GM19467 (cell line): ENCODE results near the gene CDH26.

Source experiments
- ATAC-seq: cut with Tn5 transposase; IDR thresholded peaks from one replicate; pipeline ENCODE4 v1.9.1; 2021; ENCODE audit warnings: mild to moderate bottlenecking, moderate library complexity; ENCODE audit not compliant: unreplicated experiment

CDH26 gene

DNA sequence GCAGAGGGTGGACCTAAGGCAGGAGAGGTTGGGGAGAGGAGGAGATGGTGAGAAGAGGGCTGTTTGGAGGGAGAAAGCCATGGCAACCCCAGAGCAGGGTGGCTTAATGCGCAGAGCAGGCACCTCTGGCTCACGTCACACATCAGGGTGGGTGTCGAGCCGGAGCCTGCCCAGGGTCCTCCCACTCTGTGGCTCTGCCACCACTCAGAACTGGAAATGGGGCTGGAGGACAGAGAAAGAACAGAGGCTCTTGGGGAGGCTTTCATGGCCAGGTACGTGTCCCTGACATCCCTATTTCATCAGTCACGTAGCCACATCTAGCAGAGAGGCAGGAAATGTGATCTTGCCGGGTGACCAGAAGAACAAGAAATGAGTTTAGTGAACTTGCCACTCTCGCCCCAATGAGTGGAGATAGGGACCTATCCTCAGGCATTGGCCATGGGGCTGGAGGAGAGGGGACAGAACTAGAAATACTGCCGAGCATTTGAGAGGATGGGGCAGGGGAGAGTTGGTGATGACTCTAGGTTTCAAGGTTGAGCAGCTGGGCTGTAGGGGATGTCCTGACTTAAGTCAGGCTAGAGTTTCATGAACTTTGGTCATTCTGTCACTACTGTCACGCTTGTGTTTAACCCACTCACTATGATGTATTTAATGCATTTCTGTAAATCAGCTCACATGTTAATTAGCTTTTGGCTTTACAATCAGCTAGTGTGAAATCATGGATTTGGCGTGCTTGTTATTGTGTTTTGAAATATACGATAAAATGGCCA lies 52.7 kb downstream of the CDH26 start:
- no peak for ATAC-seq

DNA sequence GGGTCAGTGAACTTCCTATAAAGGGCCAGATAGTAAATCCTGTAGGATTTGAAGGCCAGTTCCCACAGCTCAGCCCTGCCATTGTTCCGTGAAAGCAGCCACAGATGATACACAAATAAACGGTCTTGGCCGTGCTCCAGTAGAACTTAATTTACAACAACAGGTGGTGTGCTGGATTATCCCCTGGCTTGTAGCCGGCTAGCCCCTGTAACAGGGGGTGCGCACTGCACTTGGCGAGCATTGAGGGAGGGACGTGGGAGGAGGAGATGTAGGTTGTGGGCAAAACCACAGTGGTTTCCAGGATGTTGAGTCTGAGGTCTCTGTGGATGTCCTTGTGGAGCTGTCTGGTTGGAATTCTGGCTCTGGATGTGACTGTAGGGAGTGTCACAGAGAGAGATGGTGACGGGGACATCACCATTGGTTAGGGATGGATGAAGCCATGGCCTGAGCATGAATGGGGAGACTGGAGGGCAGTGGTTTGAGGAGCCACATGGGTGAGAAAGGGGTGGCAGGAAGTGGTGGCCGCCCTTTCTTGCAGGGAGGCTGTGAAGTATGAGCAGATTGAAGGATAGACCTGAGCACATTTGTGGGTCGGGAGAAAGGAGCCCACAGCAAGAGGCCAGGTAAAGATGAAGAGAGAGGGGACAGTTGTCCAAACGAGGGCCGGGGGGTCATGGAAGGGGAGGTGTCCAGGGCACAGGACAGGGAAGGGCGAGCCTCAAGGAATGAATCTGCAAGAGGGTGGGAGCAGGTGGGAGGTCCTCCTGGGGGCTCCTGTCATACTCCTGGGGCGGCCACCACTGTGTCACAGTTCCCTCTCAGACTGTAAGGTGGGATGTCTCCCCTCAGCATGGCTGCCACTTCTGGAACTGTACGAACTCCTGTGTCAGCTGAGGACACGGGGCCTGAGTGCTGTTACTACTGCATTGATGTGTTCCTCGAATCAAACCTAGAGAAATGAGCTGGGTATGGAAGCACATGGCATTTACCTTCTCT lies 53.6 kb downstream of the CDH26 start:
- ATAC-seq, result no peak

DNA sequence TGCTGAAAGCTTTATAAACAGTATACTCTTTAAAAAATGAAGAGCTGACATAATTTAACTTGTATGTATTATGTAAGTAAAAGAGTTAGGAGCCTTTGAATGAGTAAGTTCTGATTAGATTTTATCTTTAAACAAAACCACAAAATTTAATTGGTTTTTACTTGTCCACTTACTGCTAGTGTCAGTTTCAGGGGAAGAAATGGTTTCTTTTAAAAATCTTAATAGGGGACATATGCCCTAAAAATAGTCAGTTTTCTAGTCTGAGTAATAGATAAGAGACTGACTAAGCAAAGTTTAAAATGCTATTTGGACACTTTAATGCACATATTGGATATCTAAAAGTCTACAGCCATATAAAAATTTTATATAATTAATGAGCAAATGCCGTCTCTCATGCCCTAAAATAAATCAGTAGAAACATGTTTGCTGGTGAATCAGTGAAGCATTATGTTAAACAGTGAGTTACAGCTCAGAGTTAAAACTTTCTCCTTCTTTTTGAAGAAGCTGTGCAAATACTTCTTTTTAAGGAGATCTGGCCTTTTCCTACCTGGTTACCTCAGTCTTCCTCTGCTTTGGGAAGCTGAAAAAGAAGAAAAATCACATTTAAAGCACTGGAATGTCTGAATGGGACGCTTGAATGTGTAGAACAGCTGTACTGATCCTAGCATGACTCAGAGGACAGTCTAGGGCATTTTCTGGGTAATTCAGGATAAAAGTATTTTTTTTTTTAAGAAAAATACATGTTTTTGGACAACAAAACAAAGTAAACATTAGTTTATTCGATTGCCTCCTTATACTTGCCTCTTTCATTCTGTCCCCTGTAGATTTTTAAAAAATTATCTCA lies 55.3 kb downstream of the CDH26 start:
- ATAC-seq, result no peak

DNA sequence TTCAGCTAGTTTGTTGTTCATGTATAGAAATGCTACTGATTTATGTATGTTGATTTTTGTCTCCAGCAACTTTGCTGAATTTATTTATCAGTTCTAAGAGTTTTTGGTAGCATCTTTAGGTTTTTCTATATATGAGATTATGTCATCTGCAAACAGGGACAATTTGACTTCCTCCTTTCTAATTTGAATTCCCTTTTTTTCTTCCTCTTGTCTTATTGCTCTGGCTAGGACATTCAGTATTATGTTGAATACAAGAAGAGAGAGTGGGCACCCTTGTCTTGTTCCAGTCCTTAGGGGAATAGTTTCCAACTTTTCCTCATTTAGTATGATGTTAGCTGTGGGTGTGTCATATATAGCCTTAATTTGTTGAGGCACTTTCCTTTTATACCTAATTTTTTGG lies 58.2 kb downstream of the CDH26 start:
- ATAC-seq, result no peak

DNA sequence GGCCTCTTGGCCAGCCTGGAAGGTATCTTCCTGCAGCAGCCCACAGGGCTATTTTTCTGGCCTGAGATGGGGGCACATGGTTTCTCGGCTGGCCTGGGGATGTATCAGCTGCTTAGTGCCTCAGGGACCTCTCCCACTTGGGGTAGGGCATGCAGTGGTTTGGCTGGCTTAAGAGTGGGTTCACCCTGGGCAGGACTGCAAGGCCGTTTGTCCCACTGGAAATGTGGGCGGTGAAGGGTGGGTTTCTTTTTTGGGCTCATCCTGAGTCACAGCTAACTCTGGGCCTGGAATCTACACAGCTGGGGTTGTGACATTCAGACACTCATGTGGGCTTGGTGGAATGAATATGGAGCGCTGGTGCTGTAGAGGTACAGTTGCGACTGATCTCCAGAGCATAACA lies 62.0 kb downstream of the CDH26 start:
- ATAC-seq, result no peak

DNA sequence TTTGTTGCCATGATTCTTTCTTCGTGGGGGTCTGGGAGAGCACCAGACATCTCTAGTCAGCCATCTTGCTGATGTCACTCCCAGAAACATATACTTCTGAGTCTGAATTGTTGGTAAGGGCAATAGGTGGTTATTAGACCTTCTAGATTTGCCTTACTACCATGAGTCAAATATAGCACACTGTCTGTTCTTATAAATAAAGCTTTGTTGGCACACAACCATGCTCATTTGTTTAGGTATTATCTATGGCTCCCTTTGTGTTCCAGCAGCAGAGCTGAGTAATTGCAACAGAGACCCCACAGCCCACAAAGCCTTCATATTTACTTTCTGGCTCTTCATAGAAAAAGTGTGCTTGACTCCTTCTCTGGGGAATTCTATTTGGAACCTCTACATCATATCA lies 62.9 kb downstream of the CDH26 start:
- ATAC-seq, result no peak

DNA sequence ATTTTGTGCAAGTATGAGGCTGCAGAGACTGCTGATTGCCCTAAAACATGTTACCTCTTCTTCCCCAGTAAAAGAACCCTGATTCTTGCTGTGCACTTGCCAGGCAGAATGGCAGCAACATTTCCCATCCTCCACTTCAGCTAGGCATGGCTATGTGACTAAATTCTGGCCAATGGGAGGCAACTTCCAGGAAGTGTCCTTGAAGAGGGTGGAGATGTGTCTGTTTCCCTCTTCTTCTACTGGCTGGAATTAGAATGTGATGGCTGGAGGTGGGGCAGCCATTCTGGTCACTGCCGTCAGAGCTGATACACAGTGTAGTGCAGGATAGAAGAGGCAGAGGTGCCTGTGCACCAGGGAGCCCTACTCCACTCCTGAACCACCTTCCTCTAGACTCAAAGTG lies 64.6 kb downstream of the CDH26 start:
- no peak for ATAC-seq

DNA sequence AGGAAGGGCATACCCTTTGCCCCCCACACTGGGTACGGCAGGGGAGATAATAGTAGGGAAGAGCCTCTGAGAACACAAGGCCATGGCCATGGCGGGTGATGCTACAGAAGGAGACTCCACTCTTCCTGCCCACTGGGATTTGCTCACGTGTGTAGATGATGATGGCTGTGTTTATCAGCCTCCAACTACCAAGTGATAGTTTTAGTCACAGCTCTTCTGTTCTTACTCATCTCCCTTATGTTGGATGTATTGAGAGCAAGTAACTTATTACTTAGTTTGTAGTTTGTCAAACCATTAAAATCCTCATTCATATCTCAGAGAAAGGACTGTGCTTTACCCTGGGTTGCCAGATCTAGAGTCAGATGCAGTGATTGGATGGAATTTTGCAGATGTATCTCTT lies 66.0 kb downstream of the CDH26 start:
- no peak for ATAC-seq

DNA sequence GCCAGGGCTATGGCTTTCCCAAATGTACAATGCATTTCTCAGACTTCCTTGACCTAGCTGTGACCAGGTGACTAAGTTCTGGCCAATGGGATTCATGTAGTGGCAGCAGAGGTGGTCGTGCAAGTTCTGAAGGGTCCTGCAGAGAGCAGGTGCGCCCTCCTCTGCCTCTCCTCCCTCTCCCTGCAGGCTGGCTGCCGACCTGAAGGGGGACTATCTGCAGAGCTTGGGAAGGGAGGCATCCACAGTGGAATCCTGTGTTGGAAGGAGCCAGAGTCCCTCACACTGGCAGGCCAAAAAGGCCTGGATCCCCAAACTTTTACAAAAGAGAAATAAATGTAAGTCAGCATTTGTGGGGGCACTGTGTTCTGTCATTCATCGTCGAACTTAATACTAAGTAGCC lies 66.6 kb downstream of the CDH26 start:
- ATAC-seq, result no peak

DNA sequence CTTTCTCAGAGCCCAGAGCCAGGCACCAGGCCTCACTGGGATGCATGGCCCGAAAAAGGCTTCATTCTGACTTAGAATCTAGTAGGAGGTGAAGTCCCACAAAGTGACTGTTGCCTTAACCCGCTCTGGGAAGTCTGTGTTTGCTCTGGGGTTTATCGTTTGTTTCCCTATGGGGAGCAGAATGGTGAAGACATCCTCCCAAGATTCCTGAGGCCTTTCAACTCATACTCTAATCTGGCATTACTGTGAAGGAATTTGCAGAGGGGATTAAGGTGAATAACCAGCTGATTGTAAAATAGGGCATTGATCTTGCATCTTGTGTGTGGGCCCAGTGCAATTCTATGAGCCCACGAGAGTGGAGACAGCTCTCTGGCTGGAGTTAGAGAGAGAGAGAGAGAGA lies 67.8 kb downstream of the CDH26 start:
- ATAC-seq, result no peak

DNA sequence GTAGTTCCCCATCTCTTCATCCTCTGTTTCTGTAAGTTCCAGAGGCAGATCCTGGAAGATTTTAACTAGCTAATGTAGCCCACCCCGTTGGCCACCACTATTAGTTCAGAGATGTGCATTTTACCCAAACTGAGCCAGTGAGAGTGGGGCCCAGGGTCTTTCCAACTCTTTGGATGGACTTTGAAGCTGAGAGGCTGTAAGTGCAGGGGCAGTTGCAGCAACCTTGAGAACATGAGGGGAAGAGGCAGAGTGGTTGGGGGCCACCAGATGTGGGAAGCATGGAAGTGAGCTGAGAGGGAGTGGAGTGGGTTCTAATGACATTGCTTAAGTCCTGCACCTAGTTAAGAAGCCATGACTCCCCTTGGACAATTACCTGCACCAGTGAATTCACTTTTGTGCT lies 72.2 kb downstream of the CDH26 start:
- no peak for ATAC-seq

DNA sequence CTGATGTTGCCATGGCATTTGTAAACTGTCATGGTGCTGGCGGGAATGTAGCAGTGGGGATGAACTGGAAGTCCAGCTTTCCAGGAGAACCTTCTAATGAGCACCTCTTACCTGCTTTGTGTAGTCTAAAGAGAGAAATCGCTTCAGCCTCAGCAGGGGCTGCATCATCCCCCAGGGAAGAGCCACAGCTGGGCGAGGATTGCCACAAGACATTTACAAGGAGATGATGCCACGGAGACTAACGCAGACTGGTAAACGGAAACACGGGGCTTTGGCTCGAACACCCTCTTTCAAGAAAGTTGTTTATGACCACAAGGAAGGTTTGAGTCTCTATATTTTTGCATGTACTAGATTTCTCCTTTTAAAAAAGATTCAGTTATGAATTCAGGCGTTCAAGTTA lies 72.9 kb downstream of the CDH26 start:
- ATAC-seq, result no peak

DNA sequence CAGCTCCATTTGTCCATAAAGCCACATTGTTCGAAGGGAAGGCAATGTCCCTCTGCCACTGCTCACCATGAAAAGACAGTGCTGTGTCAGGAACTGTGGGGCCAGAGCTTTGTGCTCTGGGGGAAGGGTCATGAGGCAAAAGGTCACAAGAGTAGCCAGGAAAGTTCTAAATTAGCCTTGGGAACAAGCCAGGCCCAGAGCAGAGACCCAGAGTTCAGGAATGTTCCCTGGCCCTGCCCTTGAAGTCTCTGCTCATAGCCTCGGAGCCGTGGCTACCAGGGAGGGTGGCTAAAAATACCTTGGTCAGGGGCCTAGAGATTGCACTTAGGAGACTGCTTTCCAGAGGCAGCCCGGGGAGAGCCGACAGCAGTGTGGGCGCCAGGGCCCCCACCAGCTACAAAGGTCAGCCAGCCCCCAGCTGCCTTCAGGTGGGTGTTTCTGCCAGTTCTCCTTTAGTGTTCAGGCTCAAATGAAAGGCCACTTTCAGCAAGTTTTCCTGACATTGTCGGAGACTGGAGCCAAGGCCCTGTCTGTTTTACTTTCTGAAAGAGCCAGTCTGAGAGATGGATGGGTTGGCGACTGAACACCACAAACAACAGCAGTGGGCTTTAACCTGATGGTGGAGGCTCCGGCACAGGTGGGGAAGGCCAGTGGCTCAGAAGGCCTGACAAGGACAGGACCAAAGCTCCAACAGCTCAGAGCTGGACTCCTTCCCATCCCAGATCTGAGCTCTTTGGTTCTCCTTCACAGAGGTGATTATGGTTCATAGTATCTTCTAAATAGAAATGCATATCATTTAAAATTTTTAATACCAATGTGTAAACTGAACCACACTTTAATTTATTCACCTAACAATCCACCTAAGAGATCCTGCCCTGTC lies 76.2 kb downstream of the CDH26 start:
- ATAC-seq, result no peak

DNA sequence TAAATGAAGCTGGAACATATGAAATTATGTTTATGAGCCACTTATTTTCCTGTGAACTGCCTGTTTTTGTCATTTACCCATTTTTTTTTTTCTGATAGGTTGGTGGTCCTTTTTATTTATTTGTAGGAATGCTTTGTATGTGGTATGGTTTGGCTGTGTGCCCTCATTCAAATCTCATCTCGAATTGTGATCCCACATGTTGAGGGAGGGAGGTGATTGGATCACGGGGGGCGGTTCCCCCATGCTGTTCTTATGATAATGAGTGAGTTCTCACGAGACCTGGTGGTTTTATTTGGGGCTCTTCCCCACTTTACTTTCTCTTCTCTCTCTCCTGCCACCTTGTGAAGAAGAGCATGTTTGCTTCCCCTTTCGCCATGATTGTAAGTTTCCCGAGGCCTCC lies 77.3 kb downstream of the CDH26 start:
- ATAC-seq, result no peak

DNA sequence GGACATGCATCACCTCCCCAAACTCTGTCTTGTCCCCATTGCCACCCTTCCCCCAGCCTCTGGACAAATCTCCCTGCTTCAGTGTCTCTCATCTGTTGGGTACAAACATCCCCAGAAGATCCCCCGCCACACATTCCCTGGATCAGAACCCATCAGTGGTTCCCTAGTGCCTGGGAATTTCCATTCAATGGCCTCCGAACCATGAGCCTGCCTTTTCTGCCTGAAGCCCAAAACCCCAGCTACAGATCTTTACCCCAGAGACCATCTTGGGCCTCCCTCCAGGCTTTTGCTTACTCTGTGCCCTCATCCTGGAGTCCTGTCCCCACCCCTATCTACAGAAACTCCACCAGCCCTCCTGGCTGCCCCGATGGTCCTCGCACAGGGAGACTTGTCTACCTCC lies 78.1 kb downstream of the CDH26 start:
- no peak for ATAC-seq

DNA sequence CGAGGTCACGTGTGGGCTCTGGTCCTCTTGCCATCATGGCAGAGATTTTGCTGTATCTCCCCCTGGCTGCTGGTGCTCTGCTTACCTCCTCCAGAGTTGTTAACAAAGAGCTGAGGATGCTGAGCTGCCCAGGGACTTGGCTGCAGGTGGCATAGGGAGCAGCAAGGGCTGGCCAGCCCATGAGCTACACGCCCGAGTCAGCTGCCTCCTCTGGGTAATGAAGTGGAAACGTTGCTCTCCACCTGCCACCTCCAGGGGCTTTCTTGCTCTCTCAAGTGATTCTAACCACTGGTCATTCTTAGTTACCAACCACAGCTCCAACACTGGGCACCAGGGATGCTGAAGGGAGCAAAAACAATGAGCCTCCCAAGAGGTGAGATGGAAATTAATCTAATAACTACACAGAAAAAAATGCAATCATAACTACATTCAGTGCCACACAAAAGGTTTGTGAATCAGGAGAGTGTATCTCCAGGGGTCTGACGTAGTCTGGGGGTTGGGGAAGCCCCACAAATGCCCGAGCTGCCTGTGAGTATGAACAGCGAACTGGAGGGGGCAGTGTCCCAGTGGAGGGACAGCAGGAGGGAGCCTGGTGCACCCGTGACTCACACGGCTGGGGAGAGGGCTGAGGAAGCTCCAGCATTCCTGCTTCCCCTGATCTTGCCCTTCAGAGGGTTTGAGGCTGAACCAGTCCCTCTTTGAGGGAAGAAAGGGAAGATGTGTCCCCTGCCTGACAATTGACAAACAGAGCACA lies 78.7 kb downstream of the CDH26 start:
- ATAC-seq, result no peak

DNA sequence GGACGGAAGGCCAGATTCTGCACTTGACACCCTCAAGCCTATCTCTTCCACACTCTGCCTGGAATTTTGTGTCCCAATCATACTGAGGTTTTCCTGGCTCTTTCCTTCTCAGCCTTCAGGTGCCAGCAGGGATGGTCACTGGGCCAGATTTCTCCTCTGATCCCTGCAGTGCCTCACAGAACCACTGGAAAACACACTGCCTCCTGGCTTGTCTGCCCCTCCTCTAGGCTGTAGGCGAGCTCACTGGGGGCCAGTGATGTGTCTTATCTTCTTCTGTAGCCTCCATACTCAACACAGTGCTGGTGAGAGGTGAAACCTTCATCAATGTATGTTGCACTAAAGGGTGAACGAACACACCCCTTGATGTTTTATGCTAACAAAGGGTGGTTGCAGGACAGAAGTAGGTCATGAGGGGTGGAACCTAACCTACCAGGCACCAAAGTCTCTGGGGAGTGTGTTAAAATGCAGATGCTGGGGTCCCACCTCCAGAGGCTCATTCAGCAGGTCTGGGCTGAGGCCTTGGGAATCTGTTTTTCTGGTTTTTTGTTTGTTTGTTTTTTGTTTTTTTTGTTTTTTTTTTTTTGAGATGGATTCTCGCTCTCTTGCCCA lies 80.3 kb downstream of the CDH26 start:
- ATAC-seq, result no peak

DNA sequence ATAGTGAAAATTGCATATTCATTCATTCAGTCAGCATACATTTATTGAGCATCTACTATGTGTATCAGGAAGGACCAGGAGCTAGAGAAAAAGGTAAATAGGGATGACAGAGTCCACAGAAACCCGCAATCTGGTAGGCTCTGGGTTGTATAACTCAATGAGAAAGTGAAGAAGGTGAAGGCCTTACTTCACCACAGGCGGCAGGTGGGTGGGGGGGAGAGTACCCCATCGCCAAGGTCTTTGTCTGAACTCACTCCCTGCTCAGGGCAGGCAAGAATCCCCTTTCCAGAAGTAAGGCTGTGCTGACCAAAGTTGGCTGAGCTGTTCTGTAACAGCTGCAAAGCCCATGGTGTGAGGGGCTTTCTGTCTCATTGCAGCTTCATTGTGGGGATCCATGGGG lies 81.3 kb downstream of the CDH26 start:
- ATAC-seq, result no peak
